SK-N-SH (cell line): ENCODE results near the gene TINAGL1. TPM values are rescaled to one million over a fixed set of nuclear protein-coding genes. Genes with fewer than 3 reads are reported as not detected.

Experiments
- CTCF ChIA-PET: fragments of 300-600, 350-600 bp; formaldehyde crosslinking; extraction: SDS; loops from one replicate; lab custom pipeline; 2021; lab: Yijun Ruan, JAX
- POLR2A ChIA-PET: fragments of 350-600 bp; sonication (Branson Sonifier 250); formaldehyde crosslinking; extraction: SDS; loops from one replicate; lab custom pipeline; 2020; ENCODE audit warnings: antibody characterized with exemption, inconsistent platforms; lab: Yijun Ruan, JAX
- DNase-seq: peaks from one replicate; pipeline ENCODE4 v3.0.0; 2012
- H2AFZ ChIP-seq: fragments of 200-600 bp; sonication (generic); 2 replicates; pipeline ENCODE4 v1.8.1; 2016; ENCODE audit warnings: antibody characterized with exemption, mild to moderate bottlenecking, low read depth
- H3F3A ChIP-seq: fragments of 200-600 bp; sonication (generic); replicated peaks from 2 replicates; pipeline ENCODE3; 2016; ENCODE audit warnings: antibody characterized with exemption, mild to moderate bottlenecking; ENCODE audit not compliant: insufficient read depth
- H3K27ac ChIP-seq, 2 experiments: fragments of 200-500 bp in 1 of 2; fragments of 200-600 bp in 1 of 2; sonication (Bioruptor generic) in 1 of 2; sonication (generic), shearing (Covaris generic) in 1 of 2; 2 replicates each; pipeline versions ENCODE4 v1.5.1 to v1.6.1; 2014 to 2016; ENCODE audit warnings: low read depth in 2 of 2, inconsistent platforms in 1 of 2, low read length in 1 of 2, mild to moderate bottlenecking in 1 of 2, mixed read lengths in 1 of 2
- H3K27me3 ChIP-seq: fragments of 200-600 bp; sonication (generic), shearing (Covaris generic); 2 replicates; pipeline ENCODE4 v1.6.1; 2016; ENCODE audit warnings: mixed run types; ENCODE audit not compliant: insufficient read depth
- H3K36me3 ChIP-seq, 2 experiments: fragments of 200-500 bp in 1 of 2; fragments of 200-600 bp in 1 of 2; sonication (Bioruptor generic) in 1 of 2; sonication (generic) in 1 of 2; replicated peaks in 1 of 2; 2 replicates each; pipeline versions ENCODE3 to v1.5.1; 2014 to 2016; ENCODE audit warnings: low read length in 1 of 2, mild to moderate bottlenecking in 1 of 2; ENCODE audit not compliant: insufficient read depth in 2 of 2, control insufficient read depth in 1 of 2
- H3K4me1 ChIP-seq, 2 experiments: fragments of 200-500 bp in 1 of 2; fragments of 200-600 bp in 1 of 2; sonication (Bioruptor generic) in 1 of 2; sonication (generic), shearing (Covaris generic) in 1 of 2; 2 replicates each; pipeline versions ENCODE4 v1.5.1 to v1.6.1; 2014 to 2016; ENCODE audit warnings: low read depth in 1 of 2, low read length in 1 of 2, mixed run types in 1 of 2; ENCODE audit not compliant: insufficient read depth in 2 of 2, control insufficient read depth in 1 of 2
- H3K4me2 ChIP-seq: fragments of 200-600 bp; sonication (generic), shearing (Covaris generic); 2 replicates; pipeline ENCODE4 v1.6.1; 2017; ENCODE audit warnings: mixed run types
- H3K4me3 ChIP-seq, 2 experiments: fragments of 200-500 bp in 1 of 2; fragments of 200-600 bp in 1 of 2; sonication (Bioruptor generic) in 1 of 2; sonication (generic), shearing (Covaris generic) in 1 of 2; 2 replicates each; pipeline versions ENCODE4 v1.5.1 to v1.8.1; 2014 to 2016; ENCODE audit warnings: low read depth in 2 of 2, inconsistent platforms in 1 of 2, low read length in 1 of 2, mild to moderate bottlenecking in 1 of 2, mixed read lengths in 1 of 2, moderate library complexity in 1 of 2
- H3K79me2 ChIP-seq: fragments of 200-600 bp; sonication (generic); 2 replicates; pipeline ENCODE4 v1.8.1; 2017; ENCODE audit warnings: mild to moderate bottlenecking; ENCODE audit not compliant: insufficient read depth
- H3K9ac ChIP-seq: fragments of 200-600 bp; sonication (generic); 2 replicates; pipeline ENCODE4 v1.6.1; 2017; ENCODE audit warnings: mixed run types
- H3K9me2 ChIP-seq: fragments of 200-600 bp; sonication (generic); 2 replicates; pipeline ENCODE4 v1.6.1; 2017; ENCODE audit warnings: mixed run types
- H3K9me3 ChIP-seq: fragments of 200-600 bp; sonication (generic); 2 replicates; pipeline ENCODE4 v1.6.1; 2017; ENCODE audit warnings: mixed run types, mild to moderate bottlenecking, moderate library complexity
- H4K20me1 ChIP-seq: fragments of 200-600 bp; sonication (generic); 2 replicates; pipeline ENCODE4 v1.6.1; 2017; ENCODE audit warnings: mild to moderate bottlenecking, mixed run types; ENCODE audit not compliant: insufficient read depth
- CTCF ChIP-seq: fragments of 200-600 bp; sonication (generic); IDR thresholded peaks from 2 replicates; pipeline ENCODE4 v1.6.1; 2017; ENCODE audit warnings: antibody characterized with exemption, mild to moderate bottlenecking, moderate library complexity
- ELF1 ChIP-seq: IDR thresholded peaks from 2 replicates; pipeline ENCODE4 v1.4.0; 2012
- FOSL2 ChIP-seq: IDR thresholded peaks from 2 replicates; pipeline ENCODE4 v1.4.0; 2012; ENCODE audit warnings: low read depth, mild to moderate bottlenecking, moderate library complexity, borderline replicate concordance
- FOXJ3 ChIP-seq: sonication (generic); formaldehyde crosslinking; IDR thresholded peaks from 2 replicates; pipeline ENCODE4 v1.5.1; 2020; ENCODE audit warnings: mild to moderate bottlenecking, missing genetic modification reagents
- GABPA ChIP-seq: IDR thresholded peaks from 2 replicates; pipeline ENCODE4 v1.4.0; 2012; ENCODE audit warnings: low read depth, mild to moderate bottlenecking
- GATA2 ChIP-seq: sonication (generic); formaldehyde crosslinking; IDR thresholded peaks from 2 replicates; pipeline ENCODE4 v1.5.0; 2020; ENCODE audit warnings: mild to moderate bottlenecking, missing genetic modification reagents
- JUND ChIP-seq: IDR thresholded peaks from 2 replicates; pipeline ENCODE4 v1.4.0; 2012
- POLR2AphosphoS5 ChIP-seq: IDR thresholded peaks from 2 replicates; pipeline ENCODE4 v1.6.1; 2012; ENCODE audit warnings: low read depth, low read length
- RAD21 ChIP-seq: IDR thresholded peaks from 2 replicates; pipeline ENCODE4 v1.6.1; 2012; ENCODE audit warnings: mild to moderate bottlenecking, low read length
- RCOR1 ChIP-seq: fragments of 150-350 bp; IDR thresholded peaks from 2 replicates; pipeline ENCODE4 v1.6.1; 2017; ENCODE audit warnings: antibody characterized with exemption, low read length
- RFX5 ChIP-seq: IDR thresholded peaks from 2 replicates; pipeline ENCODE4 v1.6.1; 2012; ENCODE audit warnings: mild to moderate bottlenecking, improper control_type of control experiment, low read length
- RXRA ChIP-seq: IDR thresholded peaks from 2 replicates; pipeline ENCODE4 v1.4.0; 2012; ENCODE audit warnings: low read depth, mild to moderate bottlenecking, borderline replicate concordance
- SMC3 ChIP-seq: IDR thresholded peaks from 2 replicates; pipeline ENCODE4 v1.6.1; 2012; ENCODE audit warnings: low read depth, low read length, improper control_type of control experiment
- TAF1 ChIP-seq: IDR thresholded peaks from 2 replicates; pipeline ENCODE4 v1.6.1; 2012; ENCODE audit warnings: low read depth, mild to moderate bottlenecking, low read length, moderate library complexity, borderline replicate concordance
- TCF12 ChIP-seq: IDR thresholded peaks from 2 replicates; pipeline ENCODE4 v1.4.0; 2012
- USF1 ChIP-seq: IDR thresholded peaks from 2 replicates; pipeline ENCODE4 v1.4.0; 2012; ENCODE audit warnings: low read depth, borderline replicate concordance
- USF2 ChIP-seq: fragments of 150-350 bp; IDR thresholded peaks from 2 replicates; pipeline ENCODE4 v1.6.1; 2017; ENCODE audit warnings: antibody characterized with exemption, low read length, low read depth, borderline replicate concordance
- YY1 ChIP-seq: IDR thresholded peaks from 2 replicates; pipeline ENCODE4 v1.4.0; 2012; ENCODE audit warnings: low read depth, mild to moderate bottlenecking
- WGBS: methylation state at CpG from one replicate; pipeline ENCODE4 v1.1.6; 2017; ENCODE audit warnings: low lambda C conversion rate; 5-methylcytosine and 5-hydroxymethylcytosine counted together
- polyA plus RNA-seq, 3 experiments: library from polyadenylated mRNA; depleted of rRNA; stranded (reverse); fragments of >200 nt; gene quantifications; 2 replicates each; pipeline ENCODE4 v1.2.3, GENCODE V29; 2012
- TF ChIP-seq, protein P1 (sequence below): IDR thresholded peaks from 2 replicates; pipeline ENCODE4 v1.4.0; 2012; ENCODE audit warnings: low read depth, borderline replicate concordance
- TF ChIP-seq, protein P2 (sequence below): IDR thresholded peaks from 2 replicates; pipeline ENCODE4 v1.4.0; 2012; ENCODE audit warnings: low read depth

Gene TINAGL1
- polyA plus RNA-seq, 1 of the 3 experiments (the other 2 are of a cell fraction), result not detected

DNA sequence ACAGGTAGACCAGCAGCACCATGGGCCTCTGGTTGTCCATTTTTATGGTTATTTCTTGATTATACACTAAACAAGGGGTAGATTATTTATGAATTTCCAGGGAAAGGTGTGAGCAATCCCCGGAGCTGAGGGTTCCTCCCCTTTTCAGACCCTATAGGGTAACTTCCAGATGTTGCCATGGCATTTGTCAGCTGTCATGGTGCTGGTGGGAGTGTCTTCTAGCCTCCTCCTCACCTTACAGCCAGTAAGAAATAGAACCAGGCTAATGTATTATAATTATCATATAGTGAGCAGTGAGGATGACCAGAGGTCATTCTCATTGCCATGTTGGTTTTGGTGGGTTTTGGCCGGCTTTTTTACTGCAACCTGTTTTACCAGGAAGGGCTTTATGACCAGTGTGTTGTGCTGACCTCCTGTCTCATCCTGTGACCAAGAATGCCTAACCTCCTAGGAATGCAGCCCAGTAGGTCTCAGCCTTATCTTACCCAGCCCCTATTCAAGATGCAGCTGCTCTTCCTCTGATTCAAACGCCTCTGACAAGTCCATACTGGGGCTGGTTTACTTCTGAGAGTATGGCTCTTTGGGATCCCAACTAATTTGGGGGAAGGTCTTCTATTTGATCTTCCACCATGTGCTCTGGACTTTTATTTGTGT, 13.5 kb upstream of the TINAGL1 start:
- Histone ChIP-seq H3F3A (no peaks in the 10 kb centered on the region), H3K79me2 (no peaks in the 10 kb centered on the region), H3K36me3 (no peaks in the 10 kb centered on the region), H2AFZ (no peak overlapping the region), H3K9me2 (no peaks in the 10 kb centered on the region), H3K4me3 (no peak overlapping the region), H3K27me3 (no peaks in the 10 kb centered on the region), H3K27ac (no peak overlapping the region), H3K9me3 (peaks cover 5% of the 10 kb centered on the region; the same call in 1 of the 2 replicates), H4K20me1 (no peaks in the 10 kb centered on the region), H3K4me1 (no peaks in the 10 kb centered on the region; a peak in 1 of 4 replicates), H3K4me2 (no peak overlapping the region), H3K9ac (no peak overlapping the region)
- TF ChIP-seq, protein P1, sequence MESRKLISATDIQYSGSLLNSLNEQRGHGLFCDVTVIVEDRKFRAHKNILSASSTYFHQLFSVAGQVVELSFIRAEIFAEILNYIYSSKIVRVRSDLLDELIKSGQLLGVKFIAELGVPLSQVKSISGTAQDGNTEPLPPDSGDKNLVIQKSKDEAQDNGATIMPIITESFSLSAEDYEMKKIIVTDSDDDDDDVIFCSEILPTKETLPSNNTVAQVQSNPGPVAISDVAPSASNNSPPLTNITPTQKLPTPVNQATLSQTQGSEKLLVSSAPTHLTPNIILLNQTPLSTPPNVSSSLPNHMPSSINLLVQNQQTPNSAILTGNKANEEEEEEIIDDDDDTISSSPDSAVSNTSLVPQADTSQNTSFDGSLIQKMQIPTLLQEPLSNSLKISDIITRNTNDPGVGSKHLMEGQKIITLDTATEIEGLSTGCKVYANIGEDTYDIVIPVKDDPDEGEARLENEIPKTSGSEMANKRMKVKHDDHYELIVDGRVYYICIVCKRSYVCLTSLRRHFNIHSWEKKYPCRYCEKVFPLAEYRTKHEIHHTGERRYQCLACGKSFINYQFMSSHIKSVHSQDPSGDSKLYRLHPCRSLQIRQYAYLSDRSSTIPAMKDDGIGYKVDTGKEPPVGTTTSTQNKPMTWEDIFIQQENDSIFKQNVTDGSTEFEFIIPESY, result no peak
- TF ChIP-seq JUND, result no peak
- no peak for TF ChIP-seq FOXJ3 (CRISPR knock-in tag)
- TF ChIP-seq CTCF, result no peak
- TF ChIP-seq SMC3, result no peak
- TF ChIP-seq TAF1, result no peak
- TF ChIP-seq USF2, result no peak
- TF ChIP-seq TCF12, result no peak
- TF ChIP-seq USF1, result no peak
- TF ChIP-seq RFX5, result no peak
- no peak for TF ChIP-seq FOSL2
- TF ChIP-seq GABPA, result no peak
- TF ChIP-seq RAD21, result no peak
- TF ChIP-seq RXRA, result no peak
- no peak for TF ChIP-seq GATA2
- no peak for TF ChIP-seq POLR2AphosphoS5
- TF ChIP-seq ELF1, result no peak
- no peak for TF ChIP-seq RCOR1
- TF ChIP-seq, protein P2, sequence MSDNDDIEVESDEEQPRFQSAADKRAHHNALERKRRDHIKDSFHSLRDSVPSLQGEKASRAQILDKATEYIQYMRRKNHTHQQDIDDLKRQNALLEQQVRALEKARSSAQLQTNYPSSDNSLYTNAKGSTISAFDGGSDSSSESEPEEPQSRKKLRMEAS, result no peak
- no peak for TF ChIP-seq YY1
- 45% methylated on average over 3 of the region's 3 CpGs for WGBS
- ChIA-PET CTCF (interaction anchor here (0.6 to 5.7 kb wide), 34 partner anchors 8 to 361 kb away, joined by 3 to 51 read pairs (median 5); partner anchors contain the start of gene HCRTR1), POLR2A (no interaction called here)
- DNase-seq, result no peak
